H1 (cell line): ENCODE data around the gene NKAIN4. TPM values are rescaled to one million over a fixed set of nuclear protein-coding genes. Genes with fewer than 3 reads are reported as not detected.

Experiments used
- CTCF ChIA-PET: fragments of 300-600 bp; sonication (Branson Sonifier 250); formaldehyde crosslinking; loops from one replicate; lab custom pipeline; 2021; ENCODE audit not compliant: partially characterized antibody; lab: Charles Lee
- POLR2A ChIA-PET: fragments of 300-600 bp; sonication (Branson Sonifier 250); formaldehyde crosslinking; loops from one replicate; lab custom pipeline; 2021; ENCODE audit warnings: inconsistent platforms; ENCODE audit not compliant: partially characterized antibody; lab: Charles Lee
- DNase-seq, 2 experiments: peaks; one replicate each; pipeline versions ENCODE4 v3.0.0 to v3.0.0-alpha.2; 2010 to 2022; ENCODE audit warnings: low spot score in 2 of 2, low read depth in 1 of 2, mixed read lengths in 1 of 2
- FAIRE-seq: peaks from 2 replicates; lab custom pipeline; 2011; peaks lifted over from hg19 to GRCh38; lab: Jason Lieb, UNC
- H2AFZ ChIP-seq: 2 replicates; pipeline ENCODE4 v1.8.1; 2012; ENCODE audit warnings: low read length, inconsistent platforms
- H2AK5ac ChIP-seq: 2 replicates; pipeline ENCODE4 v1.6.1; 2013; ENCODE audit warnings: low read depth, low read length
- H2BK120ac ChIP-seq: replicated peaks from 2 replicates; pipeline ENCODE3; 2013; ENCODE audit warnings: low read depth, low read length, inconsistent platforms
- H2BK12ac ChIP-seq: 2 replicates; pipeline ENCODE4 v1.6.1; 2013; ENCODE audit warnings: low read depth, low read length
- H2BK15ac ChIP-seq: 2 replicates; pipeline ENCODE4 v1.6.1; 2013; ENCODE audit warnings: low read length
- H2BK20ac ChIP-seq: 2 replicates; pipeline ENCODE4 v1.6.1; 2013; ENCODE audit warnings: low read length
- H2BK5ac ChIP-seq: 2 replicates; pipeline ENCODE4 v1.6.1; 2013; ENCODE audit warnings: low read depth, low read length
- H3K14ac ChIP-seq: 2 replicates; pipeline ENCODE4 v1.6.1; 2013; ENCODE audit warnings: inconsistent platforms; ENCODE audit not compliant: insufficient read length
- H3K18ac ChIP-seq: 2 replicates; pipeline ENCODE4 v1.6.1; 2013; ENCODE audit warnings: low read length; ENCODE audit errors: extremely low read depth
- H3K23ac ChIP-seq: 2 replicates; pipeline ENCODE4 v1.6.1; 2013; ENCODE audit warnings: inconsistent platforms; ENCODE audit not compliant: insufficient read length
- H3K23me2 ChIP-seq: 2 replicates; pipeline ENCODE4 v1.6.1; 2013; ENCODE audit warnings: low read depth, low read length
- H3K27ac ChIP-seq: 2 replicates; pipeline ENCODE4 v1.6.1; 2011; ENCODE audit warnings: low read depth, low read length, inconsistent platforms
- H3K27me3 ChIP-seq, 4 experiments: replicated peaks in 1 of 4; 1 replicate in 1 of 4; 2 replicates in 3 of 4; pipeline versions ENCODE4 v1.6.1 to v1.8.1; 2011 to 2013; ENCODE audit warnings: low read length in 3 of 4, mild to moderate bottlenecking in 3 of 4, inconsistent platforms in 2 of 4, mixed read lengths in 2 of 4, moderate library complexity in 1 of 4; ENCODE audit not compliant: control insufficient read depth in 3 of 4, insufficient read depth in 3 of 4; ENCODE audit errors: extremely low read depth in 1 of 4
- H3K36me3 ChIP-seq, 4 experiments: 2 replicates each; pipeline versions ENCODE4 v1.6.1 to v1.8.1; 2011 to 2013; ENCODE audit warnings: mild to moderate bottlenecking in 4 of 4, low read length in 3 of 4, moderate library complexity in 2 of 4, control low read depth in 1 of 4, inconsistent platforms in 1 of 4; ENCODE audit not compliant: insufficient read depth in 4 of 4, control insufficient read depth in 2 of 4
- H3K4ac ChIP-seq: replicated peaks from 2 replicates; pipeline ENCODE3; 2013; ENCODE audit warnings: low read length, low read depth, mixed read lengths, inconsistent platforms; ENCODE audit not compliant: insufficient read length
- H3K4me1 ChIP-seq, 4 experiments: replicated peaks in 1 of 4; 1 replicate in 1 of 4; 2 replicates in 3 of 4; pipeline versions ENCODE4 v1.6.1 to v1.8.1; 2011 to 2013; ENCODE audit warnings: low read length in 3 of 4, inconsistent platforms in 2 of 4, mixed read lengths in 1 of 4; ENCODE audit not compliant: insufficient read depth in 4 of 4, control insufficient read depth in 3 of 4
- H3K4me2 ChIP-seq, 2 experiments: 2 replicates each; pipeline versions ENCODE4 v1.6.1 to v1.8.1; 2011 to 2013; ENCODE audit warnings: low read depth in 2 of 2, low read length in 2 of 2, control low read depth in 1 of 2, inconsistent platforms in 1 of 2, mild to moderate bottlenecking in 1 of 2; ENCODE audit not compliant: insufficient read depth in 1 of 2
- H3K4me3 ChIP-seq, 4 experiments: fragments of 200-600, 300-600 bp in 1 of 4; sonication (generic), shearing (Covaris generic), sonication (Bioruptor Twin) in 1 of 4; 2 replicates each; pipeline versions ENCODE4 v1.5.1 to v1.8.1; 2011 to 2016; ENCODE audit warnings: low read length in 4 of 4, low read depth in 3 of 4, control low read depth in 2 of 4, inconsistent platforms in 2 of 4, mild to moderate bottlenecking in 2 of 4, mixed read lengths in 1 of 4, moderate library complexity in 1 of 4; ENCODE audit not compliant: insufficient read depth in 2 of 4; ENCODE audit errors: extremely low read depth in 1 of 4
- H3K56ac ChIP-seq: replicated peaks from 2 replicates; pipeline ENCODE3; 2013; ENCODE audit warnings: low read depth, mild to moderate bottlenecking, mixed read lengths, low read length, inconsistent platforms; ENCODE audit not compliant: insufficient read length
- H3K79me1 ChIP-seq: 2 replicates; pipeline ENCODE4 v1.6.1; 2013; ENCODE audit warnings: low read depth, low read length, control low read depth
- H3K79me2 ChIP-seq, 2 experiments: 2 replicates each; pipeline versions ENCODE4 v1.6.1 to v1.8.1; 2012 to 2013; ENCODE audit warnings: low read length in 2 of 2, mild to moderate bottlenecking in 2 of 2, inconsistent platforms in 1 of 2; ENCODE audit not compliant: insufficient read depth in 2 of 2, control insufficient read depth in 1 of 2
- H3K9ac ChIP-seq, 4 experiments: replicated peaks in 1 of 4; 1 replicate in 1 of 4; 2 replicates in 3 of 4; pipeline versions ENCODE4 v1.6.1 to v1.8.1; 2011 to 2013; ENCODE audit warnings: low read depth in 3 of 4, low read length in 3 of 4, control low read depth in 2 of 4, mild to moderate bottlenecking in 2 of 4, moderate library complexity in 2 of 4, inconsistent platforms in 1 of 4; ENCODE audit errors: extremely low read depth in 1 of 4
- H3K9me3 ChIP-seq, 2 experiments: 2 replicates each; pipeline versions ENCODE4 v1.6.1 to v1.8.1; 2012 to 2013; ENCODE audit warnings: mild to moderate bottlenecking in 2 of 2, moderate library complexity in 2 of 2, control low read depth in 1 of 2, inconsistent platforms in 1 of 2, low read depth in 1 of 2, low read length in 1 of 2, mixed read lengths in 1 of 2; ENCODE audit not compliant: insufficient read depth in 2 of 2
- H4K20me1 ChIP-seq, 2 experiments: replicated peaks in 1 of 2; 2 replicates each; pipeline versions ENCODE3 to v1.8.1; 2011 to 2013; ENCODE audit warnings: inconsistent platforms in 2 of 2, low read length in 2 of 2, mild to moderate bottlenecking in 1 of 2; ENCODE audit not compliant: insufficient read depth in 2 of 2, control insufficient read depth in 1 of 2
- H4K5ac ChIP-seq: 2 replicates; pipeline ENCODE4 v1.6.1; 2013; ENCODE audit warnings: low read length, low read depth, mixed read lengths, inconsistent platforms; ENCODE audit not compliant: insufficient read length
- H4K8ac ChIP-seq: 2 replicates; pipeline ENCODE4 v1.8.0; 2013; ENCODE audit warnings: mild to moderate bottlenecking, moderate library complexity, low read length, inconsistent platforms; ENCODE audit not compliant: insufficient read depth; ENCODE audit errors: extremely low read depth
- H4K91ac ChIP-seq: replicated peaks from 2 replicates; pipeline ENCODE3; 2013; ENCODE audit warnings: low read length, mixed read lengths, inconsistent platforms; ENCODE audit not compliant: insufficient read length
- EZH2 ChIP-seq: fragments of 200-600 bp; sonication (generic); IDR thresholded peaks from 2 replicates; pipeline ENCODE4 v1.7.1; 2012; ENCODE audit warnings: low read depth, mild to moderate bottlenecking, moderate library complexity, low read length, inconsistent platforms; ENCODE audit not compliant: severe bottlenecking
- TCF12 ChIP-seq: IDR thresholded peaks from 2 replicates; pipeline ENCODE4 v1.6.1; 2011; ENCODE audit warnings: low read depth, mild to moderate bottlenecking, low read length
- WGBS, 2 experiments: shearing (Covaris generic) in 1 of 2; methylation state at CpG; one replicate each; pipeline versions ENCODE4 v1.1.6 to v1.1.7; 2013 to 2015; ENCODE audit warnings: low lambda C conversion rate in 2 of 2, mixed read lengths in 2 of 2, inconsistent platforms in 1 of 2, low coverage in 1 of 2, missing lambda C conversion rate in 1 of 2; ENCODE audit not compliant: insufficient replicate concordance in 2 of 2, insufficient coverage in 1 of 2, insufficient read length in 1 of 2; ENCODE audit errors: extremely low coverage in 1 of 2, missing lambda C conversion rate in 1 of 2; 5-methylcytosine and 5-hydroxymethylcytosine counted together
- polyA plus RNA-seq, 7 experiments: library from polyadenylated mRNA; depleted of rRNA in 3 of 7; stranded (reverse) in 5 of 7; unstranded in 2 of 7; fragments of >200 nt in 5 of 7; fragments of 200-250 nt in 2 of 7; gene quantifications; 1 replicate in 5 of 7; 2 replicates in 1 of 7; 4 replicates in 1 of 7; pipeline versions ENCODE4 v1.2.1 to v1.2.3, GENCODE V29; 2011 to 2013; ENCODE audit warnings: missing spikeins in 2 of 7, mixed read lengths in 2 of 7
- total RNA-seq: library from RNA; stranded (reverse); fragmentation: NEBNext Ultra II Directional; extraction: Animal tissue kit (Norgen Biotek cat#: 25700); gene quantifications from 2 replicates; pipeline ENCODE4 v1.2.1, GENCODE V29; 2021
- TF ChIP-seq, protein P1 (sequence below), 3 experiments: IDR thresholded peaks; 1 replicate in 2 of 3; 2 replicates in 1 of 3; pipeline versions ENCODE4 v1.5.1 to v1.6.1; 2011; ENCODE audit warnings: low read length in 3 of 3, mild to moderate bottlenecking in 3 of 3, inconsistent platforms in 2 of 3, low read depth in 1 of 3, moderate library complexity in 1 of 3; ENCODE audit not compliant: insufficient read depth in 1 of 3; ENCODE audit errors: control extremely low read depth in 1 of 3

The NKAIN4 gene
- total and polyA plus RNA-seq, 2 of the 8 experiments (the other 6 are each of a cell fraction or from before 2014, with no cell fraction given), result 6.9 to 17.0 TPM

DNA sequence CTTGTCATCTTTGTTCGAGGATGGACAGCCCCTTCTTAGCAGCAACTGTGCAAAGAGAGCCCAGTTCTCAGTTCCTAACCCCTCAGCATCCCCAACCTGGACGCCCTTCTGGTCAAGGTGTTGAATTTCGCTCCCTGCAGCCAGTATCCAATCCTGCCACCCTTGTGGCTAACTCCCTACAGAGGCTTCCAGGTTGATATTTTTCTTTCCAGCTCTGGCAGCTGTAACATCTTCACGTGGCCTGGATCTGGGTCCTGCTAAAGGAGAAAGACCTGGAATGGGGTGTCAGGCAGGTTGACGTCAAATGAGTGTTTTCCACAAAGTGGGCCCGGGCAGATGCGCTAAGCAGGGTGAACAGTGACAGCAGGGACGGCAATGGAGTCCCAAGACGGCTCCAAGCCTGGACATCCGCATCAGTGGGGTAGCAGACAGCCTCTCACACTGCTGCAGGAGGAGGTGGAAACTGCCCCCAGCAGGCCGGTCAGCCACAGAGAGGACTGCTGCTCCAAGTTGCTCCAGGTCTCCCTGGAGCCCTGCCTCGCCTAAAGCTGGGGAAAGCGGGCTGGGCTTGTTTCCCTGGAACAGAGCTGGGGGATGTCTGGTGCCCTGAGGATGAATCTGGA is 37.3 kb downstream of the NKAIN4 start:
- CTCF ChIA-PET, result interaction anchor here (0.8 to 3.6 kb wide), 7 partner anchors 11 to 184 kb away, joined by 3 to 18 read pairs (median 5); no protein-coding TSS in a partner anchor
- Histone ChIP-seq H3K4me3 (peak overlapping the region; percentile 58 to 92 (median 70)), H4K20me1 (peaks cover 14 to 18% of the 10 kb centered on the region in 2 experiments), H3K79me2 (peaks cover 18 to 35% of the 10 kb centered on the region in 2 experiments), H3K23ac (no peak overlapping the region), H4K5ac (no peak overlapping the region), H2BK5ac (no peak overlapping the region), H2BK12ac (no peak overlapping the region), H4K91ac (no peak overlapping the region), H2AK5ac (no peak overlapping the region), H4K8ac (peak overlapping the region; percentile 74), H3K27me3 (peaks cover 0 to 3% (median 0%) of the 10 kb centered on the region in 4 experiments; a peak in 2 of 7 replicates), H3K79me1 (peaks cover 4% of the 10 kb centered on the region; the same call in 1 of the 2 replicates), H3K36me3 (peaks cover 14 to 20% (median 17%) of the 10 kb centered on the region in 4 experiments; a peak in 7 of 8 replicates), H3K9ac (peak overlapping the region in 3 of 4 experiments; percentile 56 to 64 (median 60); a peak in 4 of 7 replicates), H3K4me2 (peak overlapping the region; percentile 65 to 93), H3K23me2 (peaks cover 7% of the 10 kb centered on the region; the same call in 1 of the 2 replicates), H3K18ac (no peak overlapping the region), H2BK120ac (no peak overlapping the region), H3K56ac (no peak overlapping the region), H3K27ac (no peak overlapping the region), H2AFZ (no peak overlapping the region), H3K14ac (no peak overlapping the region), H3K4me1 (peaks cover 0 to 11% (median 2%) of the 10 kb centered on the region in 4 experiments; a peak in 4 of 7 replicates), H3K9me3 (no peaks in the 10 kb centered on the region), H2BK20ac (no peak overlapping the region), H2BK15ac (no peak overlapping the region; the same call in 1 of the 2 replicates), H3K4ac (peak overlapping the region; percentile 80)
- FAIRE-seq, result no peak
- no peak for DNase-seq
- TF ChIP-seq EZH2 (peak; percentile 35), TCF12 (no peak)
- TF ChIP-seq, protein P1, sequence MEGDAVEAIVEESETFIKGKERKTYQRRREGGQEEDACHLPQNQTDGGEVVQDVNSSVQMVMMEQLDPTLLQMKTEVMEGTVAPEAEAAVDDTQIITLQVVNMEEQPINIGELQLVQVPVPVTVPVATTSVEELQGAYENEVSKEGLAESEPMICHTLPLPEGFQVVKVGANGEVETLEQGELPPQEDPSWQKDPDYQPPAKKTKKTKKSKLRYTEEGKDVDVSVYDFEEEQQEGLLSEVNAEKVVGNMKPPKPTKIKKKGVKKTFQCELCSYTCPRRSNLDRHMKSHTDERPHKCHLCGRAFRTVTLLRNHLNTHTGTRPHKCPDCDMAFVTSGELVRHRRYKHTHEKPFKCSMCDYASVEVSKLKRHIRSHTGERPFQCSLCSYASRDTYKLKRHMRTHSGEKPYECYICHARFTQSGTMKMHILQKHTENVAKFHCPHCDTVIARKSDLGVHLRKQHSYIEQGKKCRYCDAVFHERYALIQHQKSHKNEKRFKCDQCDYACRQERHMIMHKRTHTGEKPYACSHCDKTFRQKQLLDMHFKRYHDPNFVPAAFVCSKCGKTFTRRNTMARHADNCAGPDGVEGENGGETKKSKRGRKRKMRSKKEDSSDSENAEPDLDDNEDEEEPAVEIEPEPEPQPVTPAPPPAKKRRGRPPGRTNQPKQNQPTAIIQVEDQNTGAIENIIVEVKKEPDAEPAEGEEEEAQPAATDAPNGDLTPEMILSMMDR (IDR thresholded peaks at IDR 0.05; ENCODE audit: control extremely low read depth in 1 of 3, insufficient read depth in 1 of 3, low read depth in 1 of 3, low read length in 3 of 3), result peak in 2 of 3 experiments; percentile 4 to 11; a peak in 1 of 4 replicates
- 64% methylated on average over 13 of the region's 13 CpGs; no CpG with 5 or more reads in 1 of the 2 experiments for WGBS, 2 experiments
- POLR2A ChIA-PET, result interaction anchor here (3.6 kb wide), 1 partner anchor 36 kb away, joined by 12 read pairs; the partner anchor contains the start of gene NKAIN4
